ENCODE measurements around the gene PLA2G5. TPM values are rescaled to one million over a fixed set of nuclear protein-coding genes. Genes with fewer than 3 reads are reported as not detected.

The PLA2G5 gene
- polyA plus RNA-seq, 1 donor (not counting 4 experiments of a cell fraction or from before 2014, with no cell fraction given): 0.16 TPM

GRCh38 chr1:20107351-20107750 lies 37.4 kb downstream of the PLA2G5 start:
- H3K79me2 ChIP-seq (ENCODE audit: control insufficient read depth, insufficient read depth, low read length): no peaks in the 10 kb centered on the region
- TF ChIP-seq EZH2 (IDR thresholded peaks at IDR 0.05; ENCODE audit: low read length) (no peak), CTCF (optimal IDR thresholded peaks at IDR 0.05 in 1 of 3, IDR thresholded peaks at IDR 0.05 in 1 of 3, conservative IDR thresholded peaks at IDR 0.05 in 1 of 3; ENCODE audit: extremely low read depth in 1 of 3, insufficient read depth in 2 of 3, low read length in 3 of 3) (no peak)
- no peak overlapping the region for H3K9ac ChIP-seq (ENCODE audit: control insufficient read depth, extremely low read depth, insufficient read depth, low read length)
- DNase-seq (ENCODE audit: low read depth, low spot score) (no peak), FAIRE-seq (no peak)
- H3K9me3 ChIP-seq (ENCODE audit: control insufficient read depth, low read depth, low read length): no peaks in the 10 kb centered on the region
- H3K4me3 ChIP-seq (ENCODE audit: control insufficient read depth in 2 of 3, extremely low read depth in 1 of 3, insufficient read depth in 2 of 3, low read depth in 1 of 3, low read length in 3 of 3): no peak overlapping the region
- no peaks in the 10 kb centered on the region for H4K20me1 ChIP-seq (ENCODE audit: control insufficient read depth, extremely low read depth, insufficient read depth, low read length)
- H3K27me3 ChIP-seq (ENCODE audit: control insufficient read depth, extremely low read depth, insufficient read depth, low read length): no peaks in the 10 kb centered on the region
- H3K9me1 ChIP-seq (ENCODE audit: control insufficient read depth, extremely low read depth, insufficient read depth, low read length): no peaks in the 10 kb centered on the region
- no peak overlapping the region for H3K4me2 ChIP-seq (ENCODE audit: control insufficient read depth, extremely low read depth, insufficient read depth, low read depth, low read length)
- H3K36me3 ChIP-seq (ENCODE audit: control insufficient read depth in 2 of 2, extremely low read depth in 1 of 2, insufficient read depth in 2 of 2, low read length in 2 of 2): no peaks in the 10 kb centered on the region
- H2AFZ ChIP-seq (ENCODE audit: control insufficient read depth, low read length): no peak overlapping the region
- peaks cover 15% of the 10 kb centered on the region for H3K4me1 ChIP-seq (ENCODE audit: control insufficient read depth, extremely low read depth, insufficient read depth, low read length)
- dilution Hi-C loops (cut with MboI; ENCODE audit: extremely low pct_ligation_motif_present, low sequenced_read_pairs): no loop called here
- H3K27ac ChIP-seq (ENCODE audit: control insufficient read depth, insufficient read depth, low read length): no peak overlapping the region

- dilution Hi-C loops (cut with MboI; ENCODE audit: extremely low pct_ligation_motif_present, low sequenced_read_pairs): no loop called here
- no peak overlapping the region for H3K27ac ChIP-seq (ENCODE audit: control insufficient read depth, insufficient read depth, low read length)
- no peak for FAIRE-seq
Observed at GRCh38 chr1:20107796-20108195, 37.8 kb downstream of the PLA2G5 start.

More at GRCh38 chr1:20107796-20108195, 37.8 kb downstream of the PLA2G5 start:
- no peak for DNase-seq (ENCODE audit: low read depth, low spot score)
- no peaks in the 10 kb centered on the region for H3K79me2 ChIP-seq (ENCODE audit: control insufficient read depth, insufficient read depth, low read length)
- H3K4me3 ChIP-seq (ENCODE audit: control insufficient read depth in 2 of 3, extremely low read depth in 1 of 3, insufficient read depth in 2 of 3, low read depth in 1 of 3, low read length in 3 of 3): no peak overlapping the region
- no peaks in the 10 kb centered on the region for H3K36me3 ChIP-seq (ENCODE audit: control insufficient read depth in 2 of 2, extremely low read depth in 1 of 2, insufficient read depth in 2 of 2, low read length in 2 of 2)
- no peaks in the 10 kb centered on the region for H3K9me1 ChIP-seq (ENCODE audit: control insufficient read depth, extremely low read depth, insufficient read depth, low read length)
- H3K9ac ChIP-seq (ENCODE audit: control insufficient read depth, extremely low read depth, insufficient read depth, low read length): no peak overlapping the region
- no peaks in the 10 kb centered on the region for H3K9me3 ChIP-seq (ENCODE audit: control insufficient read depth, low read depth, low read length)
- no peak overlapping the region for H2AFZ ChIP-seq (ENCODE audit: control insufficient read depth, low read length)
- no peak for TF ChIP-seq CTCF (optimal IDR thresholded peaks at IDR 0.05 in 1 of 3, IDR thresholded peaks at IDR 0.05 in 1 of 3, conservative IDR thresholded peaks at IDR 0.05 in 1 of 3; ENCODE audit: extremely low read depth in 1 of 3, insufficient read depth in 2 of 3, low read length in 3 of 3)
- no peaks in the 10 kb centered on the region for H3K27me3 ChIP-seq (ENCODE audit: control insufficient read depth, extremely low read depth, insufficient read depth, low read length)
- H3K4me2 ChIP-seq (ENCODE audit: control insufficient read depth, extremely low read depth, insufficient read depth, low read depth, low read length): no peak overlapping the region
- peaks cover 15% of the 10 kb centered on the region for H3K4me1 ChIP-seq (ENCODE audit: control insufficient read depth, extremely low read depth, insufficient read depth, low read length)
- no peaks in the 10 kb centered on the region for H4K20me1 ChIP-seq (ENCODE audit: control insufficient read depth, extremely low read depth, insufficient read depth, low read length)

Data from keratinocyte (primary cell).